ENCODE data around the gene BNIP1.

BNIP1 gene

GRCh38 chr5:173211284-173211683 is 67.0 kb downstream of the BNIP1 start:
- DNase-seq (ENCODE audit: low read depth), result no peak

- no peak for DNase-seq (ENCODE audit: low read depth)
These were observed 69.1 kb downstream of the BNIP1 start for GRCh38 chr5:173213236-173213933.

Data from iris pigment epithelial cell (primary cell).